ENCODE measurements around the gene COTL1. TPM values are rescaled to one million over a fixed set of nuclear protein-coding genes. Genes with fewer than 3 reads are reported as not detected.

The COTL1 gene
- polyA plus RNA-seq, 1 of the 3 experiments (the other 2 are of a cell fraction): 91.6 TPM

- Histone ChIP-seq H3K27ac (ENCODE audit: low read depth in 2 of 2, low read length in 1 of 2) (no peak overlapping the region), H3K9ac (no peak overlapping the region), H3K27me3 (ENCODE audit: insufficient read depth) (no peaks in the 10 kb centered on the region), H3K4me3 (ENCODE audit: low read depth in 2 of 2, low read length in 1 of 2) (no peak overlapping the region), H3K4me2 (no peak overlapping the region), H2AFZ (ENCODE audit: low read depth) (no peak overlapping the region), H3F3A (replicated peaks; ENCODE audit: insufficient read depth) (peaks cover 42% of the 10 kb centered on the region), H3K79me2 (ENCODE audit: insufficient read depth) (no peaks in the 10 kb centered on the region), H3K4me1 (ENCODE audit: control insufficient read depth in 1 of 2, insufficient read depth in 2 of 2, low read depth in 1 of 2, low read length in 1 of 2) (peaks cover 3 to 16% of the 10 kb centered on the region in 2 experiments; a peak in 3 of 4 replicates), H3K36me3 (replicated peaks in 1 of 2; ENCODE audit: control insufficient read depth in 1 of 2, insufficient read depth in 2 of 2, low read length in 1 of 2) (no peaks in the 10 kb centered on the region), H3K9me2 (no peaks in the 10 kb centered on the region), H4K20me1 (ENCODE audit: insufficient read depth) (no peaks in the 10 kb centered on the region), H3K9me3 (no peaks in the 10 kb centered on the region)
- no peak for DNase-seq
- CTCF ChIA-PET: no interaction called here
- TF ChIP-seq ZBTB33 (IDR thresholded peaks at IDR 0.05; ENCODE audit: borderline replicate concordance, low read depth): no peak
- TF ChIP-seq IRF3 (IDR thresholded peaks at IDR 0.05; ENCODE audit: low read depth, low read length): no peak
- TF ChIP-seq PBX3 (IDR thresholded peaks at IDR 0.05): no peak
- no peak for TF ChIP-seq RAD21 (IDR thresholded peaks at IDR 0.05; ENCODE audit: low read length)
- TF ChIP-seq TEAD4 (IDR thresholded peaks at IDR 0.05; ENCODE audit: borderline replicate concordance, insufficient read depth): no peak
- no peak for TF ChIP-seq CHD2 (IDR thresholded peaks at IDR 0.05; ENCODE audit: low read length, partially characterized antibody)
- no peak for TF ChIP-seq SMC3 (IDR thresholded peaks at IDR 0.05; ENCODE audit: low read depth, low read length)
- no peak for TF ChIP-seq FOSL2 (IDR thresholded peaks at IDR 0.05; ENCODE audit: borderline replicate concordance, low read depth)
- TF ChIP-seq, protein P1, sequence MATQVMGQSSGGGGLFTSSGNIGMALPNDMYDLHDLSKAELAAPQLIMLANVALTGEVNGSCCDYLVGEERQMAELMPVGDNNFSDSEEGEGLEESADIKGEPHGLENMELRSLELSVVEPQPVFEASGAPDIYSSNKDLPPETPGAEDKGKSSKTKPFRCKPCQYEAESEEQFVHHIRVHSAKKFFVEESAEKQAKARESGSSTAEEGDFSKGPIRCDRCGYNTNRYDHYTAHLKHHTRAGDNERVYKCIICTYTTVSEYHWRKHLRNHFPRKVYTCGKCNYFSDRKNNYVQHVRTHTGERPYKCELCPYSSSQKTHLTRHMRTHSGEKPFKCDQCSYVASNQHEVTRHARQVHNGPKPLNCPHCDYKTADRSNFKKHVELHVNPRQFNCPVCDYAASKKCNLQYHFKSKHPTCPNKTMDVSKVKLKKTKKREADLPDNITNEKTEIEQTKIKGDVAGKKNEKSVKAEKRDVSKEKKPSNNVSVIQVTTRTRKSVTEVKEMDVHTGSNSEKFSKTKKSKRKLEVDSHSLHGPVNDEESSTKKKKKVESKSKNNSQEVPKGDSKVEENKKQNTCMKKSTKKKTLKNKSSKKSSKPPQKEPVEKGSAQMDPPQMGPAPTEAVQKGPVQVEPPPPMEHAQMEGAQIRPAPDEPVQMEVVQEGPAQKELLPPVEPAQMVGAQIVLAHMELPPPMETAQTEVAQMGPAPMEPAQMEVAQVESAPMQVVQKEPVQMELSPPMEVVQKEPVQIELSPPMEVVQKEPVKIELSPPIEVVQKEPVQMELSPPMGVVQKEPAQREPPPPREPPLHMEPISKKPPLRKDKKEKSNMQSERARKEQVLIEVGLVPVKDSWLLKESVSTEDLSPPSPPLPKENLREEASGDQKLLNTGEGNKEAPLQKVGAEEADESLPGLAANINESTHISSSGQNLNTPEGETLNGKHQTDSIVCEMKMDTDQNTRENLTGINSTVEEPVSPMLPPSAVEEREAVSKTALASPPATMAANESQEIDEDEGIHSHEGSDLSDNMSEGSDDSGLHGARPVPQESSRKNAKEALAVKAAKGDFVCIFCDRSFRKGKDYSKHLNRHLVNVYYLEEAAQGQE (IDR thresholded peaks at IDR 0.05; ENCODE audit: low read depth, low read length): no peak
- TF ChIP-seq, protein P2, sequence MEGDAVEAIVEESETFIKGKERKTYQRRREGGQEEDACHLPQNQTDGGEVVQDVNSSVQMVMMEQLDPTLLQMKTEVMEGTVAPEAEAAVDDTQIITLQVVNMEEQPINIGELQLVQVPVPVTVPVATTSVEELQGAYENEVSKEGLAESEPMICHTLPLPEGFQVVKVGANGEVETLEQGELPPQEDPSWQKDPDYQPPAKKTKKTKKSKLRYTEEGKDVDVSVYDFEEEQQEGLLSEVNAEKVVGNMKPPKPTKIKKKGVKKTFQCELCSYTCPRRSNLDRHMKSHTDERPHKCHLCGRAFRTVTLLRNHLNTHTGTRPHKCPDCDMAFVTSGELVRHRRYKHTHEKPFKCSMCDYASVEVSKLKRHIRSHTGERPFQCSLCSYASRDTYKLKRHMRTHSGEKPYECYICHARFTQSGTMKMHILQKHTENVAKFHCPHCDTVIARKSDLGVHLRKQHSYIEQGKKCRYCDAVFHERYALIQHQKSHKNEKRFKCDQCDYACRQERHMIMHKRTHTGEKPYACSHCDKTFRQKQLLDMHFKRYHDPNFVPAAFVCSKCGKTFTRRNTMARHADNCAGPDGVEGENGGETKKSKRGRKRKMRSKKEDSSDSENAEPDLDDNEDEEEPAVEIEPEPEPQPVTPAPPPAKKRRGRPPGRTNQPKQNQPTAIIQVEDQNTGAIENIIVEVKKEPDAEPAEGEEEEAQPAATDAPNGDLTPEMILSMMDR (IDR thresholded peaks at IDR 0.05): no peak
- no peak for TF ChIP-seq RFX5 (IDR thresholded peaks at IDR 0.05; ENCODE audit: low read length)
- no peak for TF ChIP-seq RXRA (IDR thresholded peaks at IDR 0.05; ENCODE audit: borderline replicate concordance, low read depth)
- no peak for TF ChIP-seq USF1 (IDR thresholded peaks at IDR 0.05; ENCODE audit: borderline replicate concordance, low read depth)
- TF ChIP-seq MXI1 (IDR thresholded peaks at IDR 0.05; ENCODE audit: low read depth, low read length): no peak
- 84% methylated on average over 9 of the region's 9 CpGs for WGBS (ENCODE audit: low lambda C conversion rate)
- POLR2A ChIA-PET: no interaction called here
Observed at GRCh38 chr16:84535851-84536250, 82.0 kb downstream of the COTL1 start.

All from SK-N-SH (cell line).